ENCODE data around the gene PSD.
A peak's percentile ranks its signal among the peaks of the same experiment; 100 is the strongest.

DNA sequence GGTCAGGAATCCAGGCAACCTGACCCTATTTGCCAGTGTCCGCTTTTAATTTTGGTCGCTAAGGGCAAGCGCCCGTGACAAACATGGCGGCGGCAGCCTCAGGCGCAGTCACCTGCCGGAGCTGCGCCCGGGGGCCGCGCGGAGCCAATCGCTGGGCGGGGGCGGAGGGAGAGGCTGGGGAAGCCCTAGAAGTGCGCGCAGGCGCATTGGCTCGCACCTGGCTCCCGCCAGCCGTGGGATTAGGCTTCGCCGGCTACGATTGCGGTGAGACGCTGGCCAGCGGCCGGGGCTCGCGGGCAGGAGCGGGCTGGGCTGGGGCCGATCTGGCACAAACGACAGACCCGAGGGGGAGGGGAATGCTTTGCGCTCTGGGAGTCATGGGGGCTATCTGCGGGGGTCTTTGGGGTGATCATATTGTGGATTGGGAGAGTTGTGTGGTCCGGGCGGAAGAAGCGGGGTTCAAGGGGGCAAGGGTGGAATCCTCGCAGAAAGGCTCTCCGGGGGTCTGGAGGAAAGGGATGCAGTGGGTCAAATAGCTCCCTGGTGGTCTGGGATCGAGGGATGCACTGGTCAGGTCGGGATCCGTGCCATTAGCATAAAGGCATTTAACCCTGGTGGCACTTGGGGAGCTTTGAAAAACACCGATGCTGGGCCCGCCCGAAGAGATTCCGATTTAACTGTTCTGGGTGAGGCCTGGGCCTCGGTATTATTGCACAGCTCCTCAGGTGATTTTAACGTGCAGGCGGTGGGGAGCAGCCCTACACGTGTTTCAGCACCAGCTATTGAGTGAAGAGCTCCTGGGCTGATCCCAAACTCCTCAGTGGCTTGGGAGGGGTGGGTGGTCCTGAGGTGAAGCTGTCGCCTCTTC lies 42.8 kb upstream of the PSD start:
- TF ChIP-seq, protein P1, sequence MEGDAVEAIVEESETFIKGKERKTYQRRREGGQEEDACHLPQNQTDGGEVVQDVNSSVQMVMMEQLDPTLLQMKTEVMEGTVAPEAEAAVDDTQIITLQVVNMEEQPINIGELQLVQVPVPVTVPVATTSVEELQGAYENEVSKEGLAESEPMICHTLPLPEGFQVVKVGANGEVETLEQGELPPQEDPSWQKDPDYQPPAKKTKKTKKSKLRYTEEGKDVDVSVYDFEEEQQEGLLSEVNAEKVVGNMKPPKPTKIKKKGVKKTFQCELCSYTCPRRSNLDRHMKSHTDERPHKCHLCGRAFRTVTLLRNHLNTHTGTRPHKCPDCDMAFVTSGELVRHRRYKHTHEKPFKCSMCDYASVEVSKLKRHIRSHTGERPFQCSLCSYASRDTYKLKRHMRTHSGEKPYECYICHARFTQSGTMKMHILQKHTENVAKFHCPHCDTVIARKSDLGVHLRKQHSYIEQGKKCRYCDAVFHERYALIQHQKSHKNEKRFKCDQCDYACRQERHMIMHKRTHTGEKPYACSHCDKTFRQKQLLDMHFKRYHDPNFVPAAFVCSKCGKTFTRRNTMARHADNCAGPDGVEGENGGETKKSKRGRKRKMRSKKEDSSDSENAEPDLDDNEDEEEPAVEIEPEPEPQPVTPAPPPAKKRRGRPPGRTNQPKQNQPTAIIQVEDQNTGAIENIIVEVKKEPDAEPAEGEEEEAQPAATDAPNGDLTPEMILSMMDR (IDR thresholded peaks at IDR 0.05; ENCODE audit: extremely low read depth in 1 of 2, insufficient read depth in 1 of 2, low read depth in 1 of 2, low read length in 2 of 2): no peak
- TF ChIP-seq POLR2A (IDR thresholded peaks at IDR 0.05; ENCODE audit: low read depth, low read length): no peak
- peak; percentile 26 for TF ChIP-seq POLR2AphosphoS5 (IDR thresholded peaks at IDR 0.05; ENCODE audit: insufficient read depth, low read depth, low read length)
- TF ChIP-seq MYC (IDR thresholded peaks at IDR 0.05; ENCODE audit: low read depth, low read length): no peak
- no peak for TF ChIP-seq EZH2 (IDR thresholded peaks at IDR 0.05; ENCODE audit: borderline replicate concordance, low read depth, low read length, severe bottlenecking)
